Cerebellar nuclear complex (tissue), 1 donor: ENCODE data around the gene MCTP2.

ENCODE experiments used
- DNase-seq, 2 experiments: peaks; one replicate each; lab custom pipeline; 2025; lab: John Stamatoyannopoulos, UW

MCTP2 gene

GRCh38 chr15:94230883-94231722 lies at the start of gene MCTP2:
MCTP2 (plus strand) TSS chr15:94231561; CDS start chr15:94298266, 66,705 bp downstream.
- no peak for DNase-seq

GRCh38 chr15:94182883-94183282 lies 48.5 kb upstream of the MCTP2 start:
- no peak for DNase-seq

GRCh38 chr15:94185547-94186236 lies 45.7 kb upstream of the MCTP2 start:
- no peak for DNase-seq

- no peak for DNase-seq
Measured at GRCh38 chr15:94186770-94187331, 44.5 kb upstream of the MCTP2 start.

GRCh38 chr15:94193906-94194305 lies 37.5 kb upstream of the MCTP2 start:
- no peak for DNase-seq

- DNase-seq, result no peak
Measured at GRCh38 chr15:94196531-94196930, 34.8 kb upstream of the MCTP2 start.

- no peak for DNase-seq
Measured at GRCh38 chr15:94198633-94199032, 32.7 kb upstream of the MCTP2 start.

GRCh38 chr15:94199725-94200124 lies 31.6 kb upstream of the MCTP2 start:
- DNase-seq, result no peak

- no peak for DNase-seq
Measured at GRCh38 chr15:94203306-94203705, 28.1 kb upstream of the MCTP2 start.

- no peak for DNase-seq
Measured at GRCh38 chr15:94205366-94205765, 26.0 kb upstream of the MCTP2 start.

- no peak for DNase-seq
Measured at GRCh38 chr15:94206463-94207167, 24.7 kb upstream of the MCTP2 start.

GRCh38 chr15:94212291-94212690 lies 19.1 kb upstream of the MCTP2 start:
- DNase-seq, result no peak

- DNase-seq, result no peak
Measured at GRCh38 chr15:94225616-94226015, 5.7 kb upstream of the MCTP2 start.

- DNase-seq, result no peak
Measured at GRCh38 chr15:94228611-94229010, 2.8 kb upstream of the MCTP2 start.

- DNase-seq, result no peak
Measured at GRCh38 chr15:94229591-94230369, 1.6 kb upstream of the MCTP2 start.

GRCh38 chr15:94230431-94230882 lies 904 bp upstream of the MCTP2 start:
- no peak for DNase-seq

GRCh38 chr15:94231723-94232468 lies 535 bp downstream of the MCTP2 start:
- DNase-seq, result no peak

- DNase-seq, result no peak
Measured at GRCh38 chr15:94233441-94233840, 2.1 kb downstream of the MCTP2 start.

- DNase-seq, result no peak
Measured at GRCh38 chr15:94234300-94234699, 2.9 kb downstream of the MCTP2 start.

- DNase-seq, result no peak
Measured at GRCh38 chr15:94235041-94235440, 3.7 kb downstream of the MCTP2 start.

GRCh38 chr15:94235646-94236045 lies 4.3 kb downstream of the MCTP2 start:
- no peak for DNase-seq
